ENCODE data around the gene MLIP. TPM values are rescaled to one million over a fixed set of nuclear protein-coding genes. Genes with fewer than 3 reads are reported as not detected.
A peak's percentile ranks its signal among the peaks of the same experiment; 100 is the strongest.

MLIP gene
- total RNA-seq, 1 experiment from 2014 or later, result not detected

DNA sequence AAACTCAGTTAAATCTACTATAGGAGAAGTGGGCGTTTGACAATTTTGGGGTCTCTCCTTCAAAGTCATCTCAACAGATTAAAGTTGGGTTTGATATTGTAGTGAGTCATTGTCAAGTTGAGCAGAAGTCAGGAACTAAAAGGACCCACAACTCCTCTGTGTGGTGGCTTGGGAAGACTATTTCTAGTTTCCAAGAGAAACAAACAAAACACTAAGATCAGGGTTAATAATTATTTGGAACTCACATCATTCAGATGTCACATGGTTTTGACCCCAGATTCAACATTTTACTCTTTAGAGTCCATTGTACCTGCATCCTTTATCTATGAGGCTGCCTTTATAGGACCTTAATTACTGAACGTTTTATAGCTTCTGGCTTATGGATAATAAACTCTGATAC lies 151.7 kb downstream of the MLIP start:
- DNase-seq (ENCODE audit: unreplicated experiment), result no peak
- H3K27ac Mint-ChIP-seq (ENCODE audit: low read depth, unreplicated experiment), result no peak overlapping the region

DNA sequence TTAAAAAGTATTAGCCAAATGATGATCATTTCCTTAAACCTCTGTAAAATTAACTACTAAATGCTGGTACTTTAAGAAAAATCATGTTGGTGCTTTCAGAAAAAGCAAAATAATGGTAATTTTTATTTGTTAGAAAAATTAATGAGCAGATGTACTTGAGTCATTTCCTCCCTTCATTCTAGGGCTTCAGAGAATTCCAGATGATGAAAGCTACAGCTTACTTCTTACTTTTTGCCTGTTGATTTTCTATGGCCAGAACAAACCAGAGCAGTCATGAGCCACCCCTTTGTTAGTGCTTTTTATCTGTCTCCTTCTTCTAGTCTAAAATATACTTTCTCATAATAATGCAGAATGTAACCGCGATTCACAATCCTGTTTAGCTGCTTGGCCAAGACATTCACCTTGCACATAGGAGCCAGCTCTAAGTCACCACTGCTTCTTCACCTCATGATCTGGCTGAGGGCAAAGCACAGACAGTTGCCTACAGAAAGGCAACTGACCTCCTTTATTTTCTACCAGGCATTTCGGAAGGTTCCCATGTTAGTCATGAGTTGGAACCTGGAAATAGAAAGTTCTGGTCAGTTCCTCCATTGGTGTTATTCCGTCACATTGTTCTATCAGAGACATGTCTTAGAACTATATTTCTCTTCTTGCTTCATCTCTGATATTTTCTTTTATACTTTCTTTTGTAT lies 153.5 kb downstream of the MLIP start:
- H3K27ac Mint-ChIP-seq (ENCODE audit: low read depth, unreplicated experiment), result no peak overlapping the region
- no peaks in the 10 kb centered on the region for H3K4me1 Mint-ChIP-seq (ENCODE audit: insufficient read depth, unreplicated experiment)
- POLR2A ChIA-PET, result interaction anchor here (1.1 kb wide), 1 partner anchor 81 kb away, joined by 3 read pairs; no protein-coding TSS in a partner anchor
- no peaks in the 10 kb centered on the region for H3K36me3 Mint-ChIP-seq (ENCODE audit: insufficient read depth, unreplicated experiment)
- DNase-seq (ENCODE audit: unreplicated experiment), result no peak
- no peaks in the 10 kb centered on the region for H3K9me3 Mint-ChIP-seq (ENCODE audit: unreplicated experiment)
- H3K27me3 Mint-ChIP-seq (ENCODE audit: insufficient read depth, unreplicated experiment), result no peaks in the 10 kb centered on the region
- TF ChIP-seq, protein P1, sequence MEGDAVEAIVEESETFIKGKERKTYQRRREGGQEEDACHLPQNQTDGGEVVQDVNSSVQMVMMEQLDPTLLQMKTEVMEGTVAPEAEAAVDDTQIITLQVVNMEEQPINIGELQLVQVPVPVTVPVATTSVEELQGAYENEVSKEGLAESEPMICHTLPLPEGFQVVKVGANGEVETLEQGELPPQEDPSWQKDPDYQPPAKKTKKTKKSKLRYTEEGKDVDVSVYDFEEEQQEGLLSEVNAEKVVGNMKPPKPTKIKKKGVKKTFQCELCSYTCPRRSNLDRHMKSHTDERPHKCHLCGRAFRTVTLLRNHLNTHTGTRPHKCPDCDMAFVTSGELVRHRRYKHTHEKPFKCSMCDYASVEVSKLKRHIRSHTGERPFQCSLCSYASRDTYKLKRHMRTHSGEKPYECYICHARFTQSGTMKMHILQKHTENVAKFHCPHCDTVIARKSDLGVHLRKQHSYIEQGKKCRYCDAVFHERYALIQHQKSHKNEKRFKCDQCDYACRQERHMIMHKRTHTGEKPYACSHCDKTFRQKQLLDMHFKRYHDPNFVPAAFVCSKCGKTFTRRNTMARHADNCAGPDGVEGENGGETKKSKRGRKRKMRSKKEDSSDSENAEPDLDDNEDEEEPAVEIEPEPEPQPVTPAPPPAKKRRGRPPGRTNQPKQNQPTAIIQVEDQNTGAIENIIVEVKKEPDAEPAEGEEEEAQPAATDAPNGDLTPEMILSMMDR (IDR thresholded peaks at IDR 0.05; ENCODE audit: unreplicated experiment), result no peak
- CTCF ChIA-PET, result interaction anchor here (0.9 to 2.2 kb wide), 4 partner anchors 9 to 279 kb away, joined by 5 to 6 read pairs (median 5); no protein-coding TSS in a partner anchor
- intact Hi-C loops (cut with micrococcal nuclease), result no loop called here
- no TSS peak for BruUV-seq (replicated peaks)
- no peak overlapping the region for H3K4me3 Mint-ChIP-seq (ENCODE audit: unreplicated experiment)

More for the DNA sequence above, 151.7 kb downstream of the MLIP start:
- TF ChIP-seq, protein P1 (IDR thresholded peaks at IDR 0.05; ENCODE audit: unreplicated experiment), result no peak
- ChIA-PET POLR2A (no interaction called here), CTCF (interaction anchor here (2.2 kb wide), 1 partner anchor 10 kb away, joined by 5 read pairs; no protein-coding TSS in a partner anchor)
- Mint-ChIP-seq H3K9me3 (ENCODE audit: unreplicated experiment) (no peaks in the 10 kb centered on the region), H3K27me3 (ENCODE audit: insufficient read depth, unreplicated experiment) (no peaks in the 10 kb centered on the region), H3K4me3 (ENCODE audit: unreplicated experiment) (no peak overlapping the region), H3K36me3 (ENCODE audit: insufficient read depth, unreplicated experiment) (no peaks in the 10 kb centered on the region), H3K4me1 (ENCODE audit: insufficient read depth, unreplicated experiment) (no peaks in the 10 kb centered on the region)
- intact Hi-C loops (cut with micrococcal nuclease), result no loop called here
- no TSS peak for BruUV-seq (replicated peaks)

DNA sequence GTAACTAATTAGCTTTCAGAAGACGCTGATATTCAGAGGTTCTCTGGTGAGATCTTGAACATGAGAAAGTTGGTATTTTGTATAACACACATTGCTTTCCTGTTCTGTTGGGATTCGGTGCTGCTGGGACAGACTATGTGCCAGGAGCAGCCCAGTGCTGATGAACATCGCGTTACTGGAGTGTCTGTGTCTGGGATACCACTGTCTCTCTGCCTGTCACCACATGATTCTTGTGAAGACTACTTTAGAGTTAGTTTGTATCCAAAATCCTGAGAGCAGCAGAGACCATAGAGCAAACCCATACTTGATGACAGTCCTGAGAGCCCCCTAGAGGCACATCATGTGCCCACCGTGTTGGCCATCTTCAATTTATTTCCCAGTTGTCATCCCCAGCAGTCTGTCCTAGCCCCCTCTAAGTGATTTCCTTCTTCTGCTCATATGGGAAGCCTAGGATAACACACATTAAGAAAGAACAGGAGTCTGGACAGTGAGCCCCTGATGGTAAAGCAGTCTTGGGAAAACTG lies 155.2 kb downstream of the MLIP start:
- no peaks in the 10 kb centered on the region for H3K4me1 Mint-ChIP-seq (ENCODE audit: insufficient read depth, unreplicated experiment)
- CTCF ChIA-PET, result interaction anchor here (0.6 to 4.5 kb wide), 8 partner anchors 10 to 980 kb away, joined by 4 to 60 read pairs (median 8); no protein-coding TSS in a partner anchor
- intact Hi-C loops (cut with micrococcal nuclease), result no loop called here
- no peaks in the 10 kb centered on the region for H3K9me3 Mint-ChIP-seq (ENCODE audit: unreplicated experiment)
- H3K27me3 Mint-ChIP-seq (ENCODE audit: insufficient read depth, unreplicated experiment), result no peaks in the 10 kb centered on the region
- no peaks in the 10 kb centered on the region for H3K36me3 Mint-ChIP-seq (ENCODE audit: insufficient read depth, unreplicated experiment)
- H3K27ac Mint-ChIP-seq (ENCODE audit: low read depth, unreplicated experiment), result no peak overlapping the region
- H3K4me3 Mint-ChIP-seq (ENCODE audit: unreplicated experiment), result no peak overlapping the region
- BruUV-seq (replicated peaks), result no TSS peak
- POLR2A ChIA-PET, result interaction anchor here (1.7 kb wide), 1 partner anchor 280 kb away, joined by 4 read pairs; no protein-coding TSS in a partner anchor
- TF ChIP-seq, protein P1 (IDR thresholded peaks at IDR 0.05; ENCODE audit: unreplicated experiment), result no peak
- no peak for DNase-seq (ENCODE audit: unreplicated experiment)

DNA sequence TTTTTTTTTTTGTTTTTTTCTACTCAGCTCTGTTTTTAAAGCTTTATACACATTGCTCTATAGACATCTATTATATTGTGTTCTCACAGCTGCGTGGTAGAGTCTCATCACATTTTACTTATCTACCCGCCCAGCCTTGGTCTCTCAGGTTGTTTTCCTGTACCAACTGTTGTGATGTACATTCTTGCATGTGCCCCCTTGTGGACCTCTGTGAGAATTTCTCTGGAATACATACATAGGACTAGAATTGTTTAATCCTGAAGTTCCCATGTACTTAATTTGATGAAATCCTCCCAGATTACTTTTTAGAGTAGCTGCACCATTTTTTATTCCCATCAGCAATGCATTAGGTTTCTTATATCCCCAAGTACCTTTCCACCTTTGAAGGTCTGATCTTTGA lies 156.6 kb downstream of the MLIP start:
- intact Hi-C loops (cut with micrococcal nuclease), result loop anchor here (1.0 kb wide), 1 partner anchor 281 kb away; no protein-coding TSS in a partner anchor
- H3K27me3 Mint-ChIP-seq (ENCODE audit: insufficient read depth, unreplicated experiment), result no peaks in the 10 kb centered on the region
- no peaks in the 10 kb centered on the region for H3K36me3 Mint-ChIP-seq (ENCODE audit: insufficient read depth, unreplicated experiment)
- H3K4me1 Mint-ChIP-seq (ENCODE audit: insufficient read depth, unreplicated experiment), result no peaks in the 10 kb centered on the region
- ChIA-PET CTCF (interaction anchor here (0.6 to 4.5 kb wide), 19 partner anchors 12 to 978 kb away, joined by 3 to 60 read pairs (median 5); no protein-coding TSS in a partner anchor), POLR2A (no interaction called here)
- BruUV-seq (replicated peaks), result no TSS peak
- peak; percentile 72 for DNase-seq (ENCODE audit: unreplicated experiment)
- no peaks in the 10 kb centered on the region for H3K9me3 Mint-ChIP-seq (ENCODE audit: unreplicated experiment)
- no peak overlapping the region for H3K4me3 Mint-ChIP-seq (ENCODE audit: unreplicated experiment)
- TF ChIP-seq, protein P1 (IDR thresholded peaks at IDR 0.05; ENCODE audit: unreplicated experiment), result peak; percentile 54
- no peak overlapping the region for H3K27ac Mint-ChIP-seq (ENCODE audit: low read depth, unreplicated experiment)

Data from MCF 10A (cell line).